Lung (tissue), 12 donors: Measurements from ENCODE around the gene GRID1. TPM values are rescaled to one million over a fixed set of nuclear protein-coding genes. Genes with fewer than 3 reads are reported as not detected.
A peak's percentile ranks its signal among the peaks of the same experiment; 100 is the strongest.

Source experiments
- ATAC-seq: fragments of 200-7000 bp; cut with Tn5 transposase; one replicate; pipeline ENCODE4 v1.9.1; 2020; ENCODE audit warnings: moderate number of reproducible peaks; ENCODE audit not compliant: insufficient read depth, low FRiP score
- DNase-seq, 3 donors: peaks; one replicate each; pipeline ENCODE4 v3.0.0-alpha.2; 2013 to 2017
- H3K27ac ChIP-seq, 2 donors: one replicate each; pipeline ENCODE4 v1.5.1; 2013; ENCODE audit warnings: mild to moderate bottlenecking in 2 of 2, moderate library complexity in 2 of 2, control low read depth in 1 of 2, inconsistent platforms in 1 of 2, low read depth in 1 of 2, low read length in 1 of 2
- H3K27me3 ChIP-seq, 3 donors: one replicate each; pipeline ENCODE4 v1.5.1; 2013; ENCODE audit warnings: low read length in 2 of 3; ENCODE audit not compliant: control insufficient read depth in 3 of 3, insufficient read depth in 3 of 3
- H3K36me3 ChIP-seq, 4 donors: one replicate each; pipeline ENCODE4 v1.5.1; 2013; ENCODE audit warnings: low read length in 4 of 4, mild to moderate bottlenecking in 1 of 4, moderate library complexity in 1 of 4; ENCODE audit not compliant: control insufficient read depth in 4 of 4, insufficient read depth in 4 of 4
- H3K4me1 ChIP-seq, 5 donors: one replicate each; pipeline ENCODE4 v1.5.1; 2013; ENCODE audit warnings: low read length in 5 of 5, mild to moderate bottlenecking in 2 of 5, moderate library complexity in 1 of 5; ENCODE audit not compliant: control insufficient read depth in 5 of 5, insufficient read depth in 5 of 5
- H3K4me3 ChIP-seq: one replicate; pipeline ENCODE4 v1.5.1; 2013; ENCODE audit warnings: mild to moderate bottlenecking, control low read depth, moderate library complexity
- H3K9ac ChIP-seq, 2 donors: one replicate each; pipeline ENCODE4 v1.5.1; 2013; ENCODE audit warnings: low read length in 2 of 2, control low read depth in 1 of 2; ENCODE audit not compliant: insufficient read depth in 1 of 2
- H3K9me3 ChIP-seq, 4 donors: one replicate each; pipeline ENCODE4 v1.5.1; 2013; ENCODE audit warnings: low read length in 3 of 4, mild to moderate bottlenecking in 1 of 4, moderate library complexity in 1 of 4; ENCODE audit not compliant: control insufficient read depth in 4 of 4, insufficient read depth in 3 of 4
- WGBS, 2 donors: extraction: QIAGEN DNeasy Blood & Tissue Kit; methylation state at CpG; one replicate each; pipeline ENCODE4 v1.1.7; 2013; 5-methylcytosine and 5-hydroxymethylcytosine counted together
- polyA plus RNA-seq, 2 donors: library from polyadenylated mRNA; stranded (reverse); fragments of 200-250 nt; gene quantifications; one replicate each; pipeline ENCODE4 v1.2.1, GENCODE V29; 2013
- total RNA-seq, 2 donors: library from RNA; depleted of rRNA in 1 of 2; stranded (reverse); fragments of >200 nt in 1 of 2; gene quantifications; one replicate each; pipeline ENCODE4 v1.2.1, GENCODE V29; 2014 to 2021
- TF ChIP-seq, protein P1 (sequence below): IDR thresholded peaks from 2 replicates; pipeline ENCODE4 v1.5.1; 2012; ENCODE audit warnings: mild to moderate bottlenecking; ENCODE audit errors: control extremely low read depth, extremely low read depth
- donor health status: control.
- donor health status: control.
- donor health status: Bipolar disorder and iron deficiency.
- donor health status: healthy.
- donor health status: DM: yes; HTN: yes; CAD: no.

The GRID1 gene
- total and polyA plus RNA-seq, 4 donors: 1.1 to 3.6 (median 2.2) TPM

DNA sequence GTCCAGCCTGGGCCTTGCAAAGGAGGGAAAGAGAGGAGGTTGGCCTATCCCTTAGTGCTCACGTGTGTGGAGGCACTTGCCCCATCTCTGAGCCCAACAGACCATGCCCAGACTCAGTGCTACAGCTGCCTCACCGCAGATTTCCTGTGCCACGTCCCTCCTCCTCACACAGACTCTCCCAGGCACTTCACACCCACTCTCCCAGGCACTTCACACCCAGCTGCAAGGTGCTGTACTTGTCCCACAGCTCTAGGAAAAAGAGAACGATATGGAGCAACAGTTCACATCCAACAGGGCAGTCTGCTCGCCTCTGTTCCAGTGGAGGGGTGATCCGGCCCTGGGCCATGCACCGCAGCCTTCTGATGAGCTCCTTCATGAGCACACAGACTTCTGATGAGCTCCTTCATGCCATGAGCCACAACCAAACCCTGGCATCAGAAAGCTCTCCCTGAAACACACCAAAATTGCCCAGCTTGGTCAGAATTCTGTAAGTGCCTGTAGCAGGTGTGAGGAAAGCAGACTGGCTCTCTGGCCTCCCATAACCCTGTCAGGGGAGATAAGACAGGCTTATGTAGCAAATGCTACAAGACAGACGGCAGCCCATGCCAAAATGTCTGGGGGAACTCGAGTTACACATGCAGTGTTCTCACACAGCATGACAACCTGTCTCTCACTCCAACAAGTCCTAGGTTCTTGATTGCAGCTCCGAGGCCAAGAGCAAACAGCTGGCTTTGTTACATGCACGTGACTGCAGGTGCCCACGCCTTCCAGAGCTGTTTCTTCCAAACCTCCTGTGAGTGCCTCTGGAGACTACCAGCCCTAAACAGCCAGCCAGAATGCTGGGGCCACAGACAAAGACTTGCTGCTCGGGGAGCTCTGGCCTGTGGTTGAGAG, 348.5 kb downstream of the GRID1 start:
- H3K4me1 ChIP-seq: peaks cover 0 to 4% (median 0%) of the 10 kb centered on the region in 5 donors
- no peaks in the 10 kb centered on the region for H3K36me3 ChIP-seq
- H3K27me3 ChIP-seq: no peaks in the 10 kb centered on the region
- no peaks in the 10 kb centered on the region for H3K9me3 ChIP-seq
- DNase-seq: peak in 2 of 3 donors; percentile 1 to 10
- ATAC-seq: no peak
- H3K27ac ChIP-seq: no peak overlapping the region
- no peak overlapping the region for H3K4me3 ChIP-seq
- 55 to 62% methylated on average over 13 of the region's 13 CpGs for WGBS, 2 donors
- no peak overlapping the region for H3K9ac ChIP-seq
- TF ChIP-seq, protein P1, sequence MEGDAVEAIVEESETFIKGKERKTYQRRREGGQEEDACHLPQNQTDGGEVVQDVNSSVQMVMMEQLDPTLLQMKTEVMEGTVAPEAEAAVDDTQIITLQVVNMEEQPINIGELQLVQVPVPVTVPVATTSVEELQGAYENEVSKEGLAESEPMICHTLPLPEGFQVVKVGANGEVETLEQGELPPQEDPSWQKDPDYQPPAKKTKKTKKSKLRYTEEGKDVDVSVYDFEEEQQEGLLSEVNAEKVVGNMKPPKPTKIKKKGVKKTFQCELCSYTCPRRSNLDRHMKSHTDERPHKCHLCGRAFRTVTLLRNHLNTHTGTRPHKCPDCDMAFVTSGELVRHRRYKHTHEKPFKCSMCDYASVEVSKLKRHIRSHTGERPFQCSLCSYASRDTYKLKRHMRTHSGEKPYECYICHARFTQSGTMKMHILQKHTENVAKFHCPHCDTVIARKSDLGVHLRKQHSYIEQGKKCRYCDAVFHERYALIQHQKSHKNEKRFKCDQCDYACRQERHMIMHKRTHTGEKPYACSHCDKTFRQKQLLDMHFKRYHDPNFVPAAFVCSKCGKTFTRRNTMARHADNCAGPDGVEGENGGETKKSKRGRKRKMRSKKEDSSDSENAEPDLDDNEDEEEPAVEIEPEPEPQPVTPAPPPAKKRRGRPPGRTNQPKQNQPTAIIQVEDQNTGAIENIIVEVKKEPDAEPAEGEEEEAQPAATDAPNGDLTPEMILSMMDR: no peak

DNA sequence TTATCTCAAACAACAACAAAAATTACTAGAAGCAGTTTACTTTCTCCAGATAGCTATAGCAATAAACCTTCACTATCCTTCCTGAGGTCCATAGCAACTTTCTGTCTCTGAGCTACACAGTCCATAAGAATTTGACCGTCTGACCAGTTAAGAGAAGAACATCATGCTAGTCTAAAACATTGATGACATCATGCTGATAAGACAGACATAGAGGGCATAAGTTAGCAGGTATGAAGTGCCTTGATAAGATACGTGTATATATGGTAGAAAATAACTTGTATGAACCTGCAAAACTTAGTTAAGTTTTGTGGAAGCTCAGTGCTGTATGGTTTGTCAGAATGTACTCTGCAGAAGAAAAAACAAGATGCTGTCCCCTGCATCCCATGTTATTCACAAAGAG, 353.0 kb downstream of the GRID1 start:
- ATAC-seq (no peak), DNase-seq (no peak)
- Histone ChIP-seq H3K4me3 (no peak overlapping the region), H3K27ac (no peak overlapping the region), H3K4me1 (peaks cover 0 to 4% (median 0%) of the 10 kb centered on the region in 5 donors), H3K27me3 (no peaks in the 10 kb centered on the region), H3K9ac (no peak overlapping the region), H3K9me3 (no peaks in the 10 kb centered on the region), H3K36me3 (no peaks in the 10 kb centered on the region)
- TF ChIP-seq, protein P1: no peak
- 72 to 76% methylated on average over 2 of the region's 2 CpGs for WGBS, 2 donors

- Histone ChIP-seq H3K36me3 (no peaks in the 10 kb centered on the region), H3K9ac (no peak overlapping the region), H3K27me3 (no peaks in the 10 kb centered on the region), H3K4me3 (no peak overlapping the region), H3K9me3 (no peaks in the 10 kb centered on the region), H3K4me1 (no peaks in the 10 kb centered on the region), H3K27ac (no peak overlapping the region)
- ATAC-seq: no peak
- DNase-seq: no peak
- TF ChIP-seq, protein P1: no peak
- WGBS, 2 donors: 77 to 85% methylated on average over 6 of the region's 6 CpGs
Measured at GRCh38 chr10:86007171-86007570, 359.4 kb downstream of the GRID1 start.
